GM18507 (cell line): ENCODE measurements around the gene SERTAD1.
"Not testable (repeated sequence)": the region's sequence is repeated elsewhere in the genome, so short reads cannot be mapped to it uniquely, and the experiment has no call there.

Experiments
- DNase-seq: peaks from one replicate; pipeline ENCODE4 v3.0.0; 2011; ENCODE audit warnings: low read depth; ENCODE audit not compliant: insufficient read length; ENCODE audit errors: extremely low spot score
- FAIRE-seq: peaks from 2 replicates; lab custom pipeline; 2011; peaks lifted over from hg19 to GRCh38; lab: Jason Lieb, UNC

SERTAD1 gene

DNA sequence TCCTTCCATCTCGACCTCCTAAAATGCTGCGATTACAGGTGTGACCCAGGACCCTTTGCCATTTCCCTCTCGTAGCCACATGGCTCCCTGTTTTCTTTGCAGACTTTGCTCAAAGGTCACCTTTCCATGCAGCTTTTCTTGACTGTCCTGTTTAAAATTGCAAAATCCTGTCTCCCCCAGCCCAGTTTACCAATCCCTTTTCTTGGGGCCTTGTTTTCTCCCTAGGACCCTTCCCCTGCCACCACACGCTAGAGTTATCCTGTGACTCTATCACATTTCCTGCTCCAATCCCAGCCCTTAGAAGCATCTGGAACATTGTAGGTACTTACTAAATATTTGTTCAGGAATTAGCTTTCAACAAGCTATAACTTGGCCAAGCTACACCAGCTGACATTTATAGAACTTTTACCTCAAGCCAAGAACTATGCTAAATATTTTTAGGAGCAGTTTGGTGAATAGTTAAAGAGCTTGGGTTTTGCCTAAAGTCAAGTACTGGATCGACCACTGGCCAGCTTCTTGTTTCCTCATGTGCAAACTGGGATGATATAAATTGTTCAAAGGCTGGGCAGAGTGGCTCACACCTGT lies 27.5 kb upstream of the SERTAD1 start:
- DNase-seq (no peak), FAIRE-seq (no peak)

DNA sequence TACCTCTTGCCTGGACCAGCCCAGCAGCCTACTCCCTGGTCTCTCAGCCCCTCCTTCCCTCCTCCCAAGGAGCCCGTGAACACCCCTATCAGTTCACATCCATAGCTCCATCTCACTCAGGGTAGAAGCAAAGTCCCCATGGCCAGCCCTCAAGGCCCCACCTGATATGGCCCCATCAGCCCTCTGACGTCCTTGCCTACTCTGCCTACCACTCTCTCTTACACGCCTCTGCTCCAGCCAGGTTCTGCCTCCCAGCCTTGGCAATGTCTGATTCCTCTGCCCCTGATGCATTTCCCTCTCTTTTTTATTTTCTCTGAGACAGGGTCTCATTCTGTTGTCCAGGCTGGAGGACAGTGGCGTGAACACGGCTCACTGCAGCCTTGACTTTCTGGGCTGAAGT lies 26.2 kb upstream of the SERTAD1 start:
- FAIRE-seq, result no peak
- no peak for DNase-seq

DNA sequence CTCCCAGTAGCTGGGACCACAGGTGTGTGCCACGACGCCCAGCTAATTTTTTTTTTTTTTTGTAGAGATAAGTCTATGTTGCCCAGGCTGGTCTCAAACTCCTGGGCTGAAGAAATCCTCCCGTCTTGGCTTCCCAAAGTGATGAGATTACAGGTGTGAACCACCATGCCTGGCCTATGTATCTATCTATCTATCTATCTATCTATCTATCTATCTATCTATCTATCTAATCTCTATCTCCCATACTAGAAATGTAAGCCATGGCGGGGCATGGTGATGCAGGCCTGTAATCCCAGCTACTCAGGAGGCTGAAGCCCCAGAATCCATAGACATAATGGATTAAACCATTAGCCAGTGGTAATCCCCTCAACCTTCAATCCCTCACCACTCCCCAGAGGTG lies 24.9 kb upstream of the SERTAD1 start:
- no peak for DNase-seq
- FAIRE-seq, result no peak

DNA sequence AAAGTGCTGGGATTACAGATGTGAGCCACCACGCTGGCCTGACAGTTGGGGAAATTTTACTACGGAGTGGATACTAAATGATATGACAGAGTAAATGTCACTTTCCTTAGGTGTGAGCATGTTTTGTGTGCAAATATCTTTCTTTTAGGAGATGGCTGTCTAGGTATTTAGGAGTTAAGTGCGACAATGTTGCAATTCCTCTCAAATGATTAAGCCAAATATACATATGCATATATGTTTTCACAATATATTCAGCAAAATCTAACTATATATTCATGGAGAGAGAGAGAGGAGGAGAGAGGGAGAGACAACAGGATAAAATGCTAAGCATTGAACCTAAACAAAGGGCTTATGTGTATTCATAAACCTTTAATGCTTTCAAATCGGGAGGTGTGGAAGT lies 23.7 kb upstream of the SERTAD1 start:
- FAIRE-seq (no peak), DNase-seq (no peak)

DNA sequence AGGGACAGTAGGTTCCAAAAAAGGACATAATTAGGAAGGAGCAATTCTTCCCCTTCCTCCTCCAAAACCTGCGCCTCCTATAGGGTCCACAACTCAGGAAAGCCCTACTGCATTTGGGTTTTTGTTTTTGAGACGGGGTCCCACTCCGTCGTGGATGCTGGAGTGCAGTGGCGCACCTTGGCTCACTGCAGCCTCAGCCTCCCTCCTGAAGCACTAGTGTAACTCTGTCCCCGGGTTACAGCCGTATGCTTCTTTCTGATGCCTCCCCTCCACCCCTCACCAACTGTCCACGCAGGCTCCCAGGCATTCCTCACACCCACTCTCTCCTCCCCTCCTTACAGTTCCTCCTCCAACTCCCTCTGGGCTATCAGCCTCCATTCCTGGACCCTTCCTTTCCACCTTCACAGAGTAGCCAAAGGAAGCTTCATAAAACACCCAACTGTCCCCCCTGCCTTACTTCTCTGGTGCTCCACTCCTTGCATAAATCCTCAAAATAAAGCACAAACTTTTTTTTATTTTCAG lies 20.5 kb upstream of the SERTAD1 start:
- no peak for FAIRE-seq
- DNase-seq, result no peak

DNA sequence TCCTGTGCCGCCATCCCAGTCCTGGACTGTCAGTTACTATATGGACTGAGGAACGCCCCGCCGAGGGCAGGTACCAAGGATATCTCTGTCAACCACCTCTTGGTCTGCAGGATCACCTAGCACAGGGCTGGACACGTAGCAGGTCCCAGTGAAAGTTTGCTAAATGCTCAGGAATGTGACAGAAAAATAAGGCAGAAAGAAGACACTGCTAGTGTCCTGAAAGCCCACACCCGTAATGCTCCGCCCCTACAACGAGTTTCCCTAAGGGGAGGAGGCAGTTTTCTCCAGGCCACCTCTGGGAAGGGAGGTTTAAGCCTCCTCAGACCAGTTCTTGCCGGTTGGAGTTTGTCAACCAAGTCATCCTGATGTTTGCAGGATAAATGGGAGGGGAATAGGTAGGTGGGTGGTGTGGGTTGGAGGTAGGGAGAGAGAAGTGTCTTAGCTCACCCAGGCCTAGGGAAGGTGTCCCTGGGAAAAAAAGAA lies 20.0 kb upstream of the SERTAD1 start:
- DNase-seq (no peak), FAIRE-seq (no peak)

DNA sequence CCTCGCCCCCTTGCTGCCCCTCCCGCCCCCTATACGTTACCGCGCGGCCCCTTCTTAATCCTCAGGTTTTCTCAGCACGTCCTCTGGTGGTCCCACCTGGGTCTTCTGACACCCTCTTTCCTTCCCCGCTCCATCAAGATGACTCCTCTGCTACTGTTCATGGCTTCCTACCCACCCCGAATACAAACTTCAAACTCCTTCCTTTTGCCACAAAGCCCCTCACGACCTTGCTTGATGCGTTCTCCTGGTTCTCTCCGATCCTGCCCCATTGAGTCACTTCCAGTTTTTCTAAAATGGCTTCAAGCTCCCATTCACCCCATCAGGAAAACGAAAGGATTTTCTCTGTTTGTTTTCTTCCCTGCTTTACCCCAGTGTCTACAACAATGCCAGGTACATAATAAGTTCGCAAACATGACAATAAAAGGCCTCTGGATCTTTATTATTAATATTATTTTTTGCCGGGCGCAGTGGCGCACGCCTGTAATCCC lies 19.1 kb upstream of the SERTAD1 start:
- no peak for FAIRE-seq

DNA sequence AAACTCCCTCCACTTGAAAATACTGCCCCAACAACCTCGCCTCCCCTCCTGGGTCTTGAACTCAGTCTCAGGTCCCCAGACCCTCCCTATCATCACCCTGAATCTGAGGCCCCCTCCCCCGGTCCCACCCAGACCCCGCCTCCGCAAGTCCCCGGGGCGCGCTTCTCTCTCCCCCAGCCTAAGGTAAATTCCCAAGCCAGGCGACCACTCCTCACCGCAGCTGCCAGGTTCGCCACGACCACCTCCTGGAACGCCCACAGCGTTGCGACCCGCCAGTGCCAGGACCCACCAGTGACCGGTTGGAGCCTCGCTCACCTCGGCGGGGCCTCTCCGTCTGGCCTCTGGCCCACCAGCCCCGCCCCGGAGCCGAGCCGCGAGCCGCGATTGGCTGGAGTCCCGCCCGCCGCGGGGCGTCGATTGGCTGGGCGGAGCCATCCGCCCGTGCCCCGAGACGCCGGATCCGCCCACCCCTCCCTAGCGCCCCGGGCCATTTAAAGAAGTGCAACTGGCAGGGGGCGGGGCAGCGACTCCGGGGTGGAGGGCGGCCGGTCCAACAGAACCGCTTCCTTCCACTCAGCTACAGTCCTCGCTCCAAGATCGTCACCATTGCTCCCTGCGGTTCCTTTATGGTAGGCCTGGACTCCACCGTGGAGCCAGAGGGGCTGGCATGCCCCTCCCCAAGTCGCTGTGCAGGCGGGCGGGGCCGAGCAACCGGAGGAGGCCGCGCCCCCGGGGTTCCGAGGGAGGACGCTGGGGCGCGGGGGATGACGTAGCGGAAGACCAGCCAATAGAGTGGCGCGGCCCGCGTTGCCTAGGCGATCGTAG lies 18.4 kb upstream of the SERTAD1 start, which contains the start of gene SERTAD3:
Gene SERTAD3 (minus strand): TSS at position 336 of the 825 bp plus-strand sequence. CDS start 2,255 bp downstream, outside the sequence.
- FAIRE-seq, result peak; percentile 96
- no peak for DNase-seq

More for the DNA sequence above, 19.1 kb upstream of the SERTAD1 start:
- no peak for DNase-seq

DNA sequence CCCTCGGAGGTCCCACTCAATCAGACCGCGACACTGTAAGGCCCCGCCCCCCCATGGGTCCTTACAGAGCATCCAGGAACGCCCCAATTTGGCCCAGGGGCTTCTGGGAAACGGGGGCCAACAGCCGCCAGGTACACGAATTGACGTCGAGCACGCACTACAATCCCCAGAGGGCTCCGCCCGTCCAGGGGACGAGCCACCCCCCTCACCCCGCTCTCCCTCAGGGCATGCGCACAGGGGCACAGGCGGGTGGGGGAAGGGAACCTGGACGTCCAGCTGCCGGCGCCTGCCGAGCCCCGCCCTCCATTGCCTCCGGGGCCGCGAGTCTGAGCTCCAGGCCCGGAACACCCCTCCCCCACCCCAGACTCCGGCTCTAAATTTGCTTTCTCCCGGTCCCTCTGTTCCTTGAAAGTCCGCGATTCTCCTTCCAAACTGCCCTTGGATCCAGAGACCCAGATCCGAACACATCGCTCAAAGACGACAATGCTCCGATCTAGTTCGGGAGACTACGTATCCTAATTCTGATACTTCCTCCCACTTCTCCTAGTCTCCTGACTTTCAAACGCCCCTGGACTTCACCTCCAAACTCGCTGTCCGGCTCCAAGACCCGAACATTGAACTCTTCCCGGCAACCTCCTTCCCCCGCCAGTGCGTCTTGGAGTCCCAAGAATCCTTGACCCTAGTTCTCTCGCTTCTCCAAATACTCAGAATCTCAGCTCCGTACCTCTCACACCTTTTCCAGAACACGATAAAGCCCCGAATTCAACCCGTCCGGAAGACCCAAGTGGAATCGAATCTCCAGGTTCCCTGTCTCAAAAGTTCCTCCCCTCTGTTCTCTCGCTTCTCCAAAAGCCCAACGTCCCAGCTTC lies 17.6 kb upstream of the SERTAD1 start:
- DNase-seq (peak; percentile 99), FAIRE-seq (peak; percentile 98)

DNA sequence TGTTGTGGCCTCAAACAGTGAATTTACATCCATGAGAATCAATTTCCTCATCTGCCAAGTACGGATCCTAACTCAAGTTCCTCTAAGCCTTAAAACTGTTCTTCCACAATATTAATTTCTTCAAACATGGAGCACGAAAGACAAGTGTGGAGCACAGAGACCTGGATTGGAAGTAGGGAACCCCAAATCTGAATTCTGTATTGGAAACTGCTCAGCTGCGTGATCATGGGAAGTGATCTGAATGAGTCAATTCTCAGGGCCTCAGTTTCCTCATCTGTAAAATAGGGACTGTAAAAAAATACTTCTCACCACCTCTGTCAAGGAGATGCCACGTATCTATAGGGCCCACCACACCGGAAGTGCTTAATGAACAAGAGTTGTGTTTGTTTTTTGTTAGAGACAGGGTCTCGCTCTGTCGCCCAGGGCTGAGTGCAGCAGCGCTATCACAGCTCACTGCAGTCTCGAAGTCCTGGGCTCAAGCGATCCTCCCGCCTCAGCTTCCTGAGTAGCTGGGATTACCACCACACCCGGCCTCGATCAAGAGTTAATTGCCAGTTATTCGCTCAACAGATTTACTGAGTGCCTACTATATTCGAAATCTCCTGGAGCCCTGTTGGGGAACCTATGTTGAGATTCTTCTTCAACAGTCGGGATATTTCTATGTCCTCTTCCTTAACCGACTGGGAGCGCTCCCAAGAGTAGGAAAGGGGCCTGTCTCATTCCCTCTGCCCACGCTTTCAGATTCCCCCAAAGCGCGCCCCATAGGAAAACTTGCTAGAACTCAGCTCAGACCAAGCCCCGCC lies 16.7 kb upstream of the SERTAD1 start:
- FAIRE-seq, result no peak
- DNase-seq, result no peak

DNA sequence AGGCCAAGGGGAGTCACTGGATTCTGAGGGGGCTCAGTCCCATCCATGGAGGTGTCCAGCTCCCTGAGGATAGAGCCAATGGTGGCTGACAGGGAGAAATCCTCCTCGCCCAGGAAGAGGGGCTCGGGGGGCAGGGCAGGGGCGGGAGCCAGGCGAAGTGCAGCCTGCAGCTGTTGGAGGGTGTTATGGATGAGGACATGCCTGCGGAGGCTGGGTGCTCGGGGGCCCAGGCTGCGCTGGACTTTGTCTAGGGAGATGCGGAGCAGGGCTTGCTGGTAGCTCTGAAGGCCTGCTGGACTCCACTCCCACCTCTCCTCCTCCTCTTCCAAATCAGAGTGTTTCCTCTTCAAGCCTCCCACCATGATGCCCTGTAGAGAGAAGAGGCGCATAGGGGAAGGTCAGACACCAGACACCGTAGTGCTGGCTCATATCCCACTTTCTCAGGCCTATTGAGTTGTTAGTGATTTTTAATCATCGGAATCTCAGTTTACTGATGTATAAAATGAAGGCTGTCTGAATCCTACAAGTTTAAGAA lies 16.0 kb upstream of the SERTAD1 start:
- FAIRE-seq (no peak), DNase-seq (no peak)

DNA sequence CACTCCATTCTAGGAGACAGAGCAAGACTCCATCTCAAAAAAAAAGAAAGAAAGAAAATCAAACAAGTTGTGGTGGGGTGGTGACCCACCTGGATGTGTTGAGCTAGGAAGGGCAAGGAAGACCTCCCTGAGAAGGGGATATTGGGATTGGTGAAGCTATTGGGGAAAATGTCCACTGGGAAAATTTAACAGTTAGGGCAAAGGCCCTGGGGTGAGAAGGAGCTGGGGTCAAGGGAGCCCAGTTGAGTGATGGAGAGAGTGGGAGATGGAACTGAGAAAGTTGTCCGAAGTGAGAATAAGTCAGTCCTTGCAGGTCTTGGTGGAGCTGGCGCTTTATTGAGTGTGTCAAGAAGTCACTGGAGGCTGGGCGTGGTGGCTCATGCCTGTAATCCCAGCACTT lies 12.5 kb upstream of the SERTAD1 start:
- DNase-seq (no peak), FAIRE-seq (no peak)

DNA sequence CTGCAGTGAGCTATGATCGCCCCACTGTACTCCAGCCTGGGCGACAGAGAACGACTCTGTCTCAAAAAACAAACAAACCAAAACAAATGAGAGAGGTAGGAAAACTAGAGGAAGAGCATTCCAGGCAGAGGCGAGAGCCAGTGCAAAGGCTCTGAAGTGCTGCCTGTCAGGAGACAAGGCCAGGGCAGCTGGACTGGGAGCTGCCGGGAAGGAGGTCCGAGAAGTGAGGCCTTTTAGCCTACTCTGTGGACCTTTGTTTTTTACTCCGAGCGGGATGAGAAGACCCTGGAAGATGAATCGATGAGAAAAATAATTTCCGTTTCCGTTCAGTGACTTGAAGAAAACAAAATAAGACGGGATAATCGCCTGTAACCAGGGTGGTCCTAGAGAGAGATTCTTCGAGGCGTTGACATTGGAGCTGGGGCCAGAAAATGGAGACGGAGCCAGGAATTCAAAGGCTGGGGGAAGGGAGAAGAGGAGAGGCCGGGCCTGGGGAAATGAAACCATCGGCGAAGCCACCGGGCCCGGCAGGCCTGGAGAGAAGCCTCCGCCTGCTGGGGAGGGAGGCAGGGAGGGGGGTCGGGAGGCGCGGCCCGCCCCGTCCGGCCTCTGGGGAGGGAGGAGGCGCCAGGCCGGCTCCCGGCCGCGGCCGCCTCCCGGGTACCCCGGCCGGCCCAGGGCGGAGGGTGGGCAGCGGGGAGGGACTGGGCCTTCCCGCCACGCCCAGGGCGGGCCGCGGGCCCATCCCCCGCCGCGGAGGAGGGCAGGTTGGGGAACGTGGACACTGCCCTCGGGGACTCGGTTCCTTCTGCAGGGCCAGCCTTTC lies 7.8 kb upstream of the SERTAD1 start:
- DNase-seq, result no peak
- peak; percentile 60 for FAIRE-seq

DNA sequence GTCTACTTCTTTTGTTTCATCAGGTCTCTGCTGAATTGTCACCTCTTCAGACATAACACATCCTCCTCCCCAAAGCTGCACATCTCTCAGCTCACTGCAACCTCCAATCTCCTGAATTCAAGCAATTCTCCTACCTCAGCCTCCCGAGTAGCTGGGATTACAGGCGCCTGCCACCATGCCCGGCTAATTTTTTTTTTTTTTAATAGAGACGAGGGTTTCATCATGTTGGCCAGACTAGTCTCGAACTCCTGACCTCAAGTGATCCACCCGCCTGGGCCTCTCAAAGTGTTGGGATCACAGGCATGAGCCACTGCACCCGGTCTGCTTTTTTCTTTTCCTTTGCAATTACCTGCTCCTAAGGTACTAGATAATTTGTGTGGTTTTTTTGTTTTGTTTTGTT lies 7.0 kb upstream of the SERTAD1 start:
- FAIRE-seq, DNase-seq: not testable (repeated sequence)

DNA sequence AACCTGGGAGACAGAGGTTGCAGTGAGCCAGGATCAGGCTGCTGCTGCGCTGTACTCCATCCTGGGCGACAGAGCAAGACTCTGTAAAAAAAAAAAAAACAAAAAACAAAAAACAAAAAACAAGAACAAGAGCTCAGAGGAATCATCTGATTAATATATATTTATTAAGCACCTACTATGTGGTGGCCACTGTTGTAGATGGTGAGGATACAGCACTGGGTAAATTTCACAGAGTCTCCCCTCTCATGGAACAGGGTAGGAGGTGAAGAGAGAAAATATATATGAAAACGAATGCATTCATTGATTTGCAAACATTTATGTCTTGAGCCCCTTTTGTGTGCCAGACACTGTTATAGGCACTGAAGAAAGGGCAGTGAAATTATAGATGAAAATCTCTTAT lies 5.9 kb upstream of the SERTAD1 start:
- no peak for DNase-seq
- no peak for FAIRE-seq

DNA sequence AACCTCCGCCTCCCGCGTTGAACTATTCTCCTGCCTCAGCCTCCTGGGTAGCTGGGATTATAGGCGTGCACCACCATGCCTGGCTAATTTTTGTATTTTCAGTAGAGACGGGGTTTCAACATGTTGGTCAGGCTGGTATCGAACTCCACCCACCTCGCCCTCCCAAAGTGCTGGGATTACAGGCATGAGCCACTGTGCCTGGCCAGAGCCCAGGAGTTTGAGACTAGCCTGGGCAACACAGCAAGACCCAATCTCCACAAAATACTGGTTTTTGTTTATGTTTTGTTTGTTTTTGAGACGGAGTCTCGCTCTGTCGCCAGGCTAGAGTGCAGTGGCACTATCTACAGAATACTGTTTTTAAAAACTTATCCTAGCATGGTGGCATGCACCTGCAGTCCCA lies 4.5 kb upstream of the SERTAD1 start:
- FAIRE-seq, DNase-seq: not testable (repeated sequence)

DNA sequence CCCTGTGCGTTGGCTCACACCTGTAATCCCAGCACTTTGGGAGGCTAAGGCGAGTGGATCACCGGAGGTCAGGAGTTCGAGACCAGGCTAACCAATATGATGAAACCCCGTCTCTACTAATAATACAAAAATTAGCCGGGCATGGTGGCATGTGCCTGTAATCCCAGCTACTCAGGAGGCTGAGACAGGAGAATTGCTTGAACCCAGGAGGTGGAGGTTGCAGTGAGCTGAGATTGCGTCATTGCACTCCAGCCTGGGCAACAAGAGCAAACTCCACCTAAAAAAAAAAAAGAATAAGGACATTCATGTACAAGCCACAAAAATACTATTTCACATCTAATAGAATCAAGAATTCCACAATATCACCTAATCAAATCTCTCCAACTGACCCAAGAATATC lies 2.4 kb upstream of the SERTAD1 start:
- not testable (repeated sequence) for FAIRE-seq, DNase-seq
